ENCODE results near the gene CROCC.

DNA sequence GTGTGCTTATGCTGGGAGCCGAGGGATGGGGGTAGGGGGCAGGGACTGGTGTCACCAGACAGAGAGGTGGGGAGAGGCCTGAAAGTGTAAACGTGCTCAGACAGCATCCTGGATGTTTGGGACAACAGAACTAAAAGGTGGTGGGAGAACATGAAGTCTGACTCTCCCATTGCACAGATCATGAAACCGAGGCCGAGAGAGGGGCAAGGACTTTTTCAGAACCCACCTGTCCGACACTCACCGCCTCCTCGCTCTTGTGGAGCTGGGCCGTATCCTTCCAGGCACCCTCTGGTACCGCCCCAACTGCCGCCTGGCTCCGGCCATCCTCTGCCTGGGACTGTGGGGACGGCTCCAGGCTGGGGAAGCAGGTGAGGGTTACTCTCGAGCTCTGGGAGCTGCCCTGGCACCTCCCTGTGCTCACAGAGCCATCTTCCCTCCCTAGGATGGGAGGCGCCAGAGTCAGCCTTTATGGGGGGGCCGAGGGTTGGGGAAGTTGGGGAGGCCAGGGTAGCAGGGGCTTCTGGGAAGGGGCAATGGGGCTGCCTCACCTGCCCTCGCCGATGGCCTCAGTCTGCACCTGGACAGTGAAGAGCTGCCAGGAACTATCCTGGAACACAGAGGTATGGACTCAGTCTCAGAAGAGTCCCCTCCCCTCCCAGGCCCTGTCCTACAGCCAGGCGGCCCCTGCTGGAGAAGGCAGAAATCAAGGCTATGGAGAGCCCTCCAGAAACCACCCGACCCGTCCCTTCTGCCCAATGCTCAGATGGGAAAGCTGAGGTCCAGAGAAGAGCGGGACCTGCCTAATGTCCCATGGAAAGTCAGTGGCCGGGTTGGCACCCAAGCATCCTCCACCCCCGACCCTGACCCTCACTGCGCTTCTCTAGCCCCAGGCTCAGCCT lies 83.0 kb downstream of the CROCC start:
- TF ChIP-seq, protein P1, sequence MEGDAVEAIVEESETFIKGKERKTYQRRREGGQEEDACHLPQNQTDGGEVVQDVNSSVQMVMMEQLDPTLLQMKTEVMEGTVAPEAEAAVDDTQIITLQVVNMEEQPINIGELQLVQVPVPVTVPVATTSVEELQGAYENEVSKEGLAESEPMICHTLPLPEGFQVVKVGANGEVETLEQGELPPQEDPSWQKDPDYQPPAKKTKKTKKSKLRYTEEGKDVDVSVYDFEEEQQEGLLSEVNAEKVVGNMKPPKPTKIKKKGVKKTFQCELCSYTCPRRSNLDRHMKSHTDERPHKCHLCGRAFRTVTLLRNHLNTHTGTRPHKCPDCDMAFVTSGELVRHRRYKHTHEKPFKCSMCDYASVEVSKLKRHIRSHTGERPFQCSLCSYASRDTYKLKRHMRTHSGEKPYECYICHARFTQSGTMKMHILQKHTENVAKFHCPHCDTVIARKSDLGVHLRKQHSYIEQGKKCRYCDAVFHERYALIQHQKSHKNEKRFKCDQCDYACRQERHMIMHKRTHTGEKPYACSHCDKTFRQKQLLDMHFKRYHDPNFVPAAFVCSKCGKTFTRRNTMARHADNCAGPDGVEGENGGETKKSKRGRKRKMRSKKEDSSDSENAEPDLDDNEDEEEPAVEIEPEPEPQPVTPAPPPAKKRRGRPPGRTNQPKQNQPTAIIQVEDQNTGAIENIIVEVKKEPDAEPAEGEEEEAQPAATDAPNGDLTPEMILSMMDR (conservative IDR thresholded peaks at IDR 0.05; ENCODE audit: low read depth, low read length), result no peak
- TF ChIP-seq EZH2 (IDR thresholded peaks at IDR 0.05; ENCODE audit: borderline replicate concordance, low read depth, low read length, poor library complexity, severe bottlenecking), result no peak
